Neural cell (in vitro differentiated cells): ENCODE results near the gene NDOR1. TPM values are rescaled to one million over a fixed set of nuclear protein-coding genes. Genes with fewer than 3 reads are reported as not detected.

Experiments
- H2AFZ ChIP-seq: fragments of 200-600, 300-800 bp; sonication (generic), shearing (Covaris generic); 2 replicates; pipeline ENCODE4 v1.6.0; 2014; ENCODE audit warnings: low read depth, mild to moderate bottlenecking, antibody characterized with exemption, low read length, moderate library complexity
- H3F3A ChIP-seq: fragments of 200-600 bp; shearing (Covaris generic); 2 replicates; pipeline ENCODE4 v1.6.1; 2016; ENCODE audit warnings: mild to moderate bottlenecking, moderate library complexity, mixed read lengths, antibody characterized with exemption, low read length; ENCODE audit not compliant: insufficient read depth, poor library complexity, severe bottlenecking
- H3K27ac ChIP-seq: fragments of 200-600, 300-800 bp; sonication (generic), shearing (Covaris generic); 2 replicates; pipeline ENCODE4 v1.5.1; 2014; ENCODE audit warnings: mild to moderate bottlenecking, low read length, moderate library complexity
- H3K27me3 ChIP-seq: fragments of 300-800, 200-600 bp; sonication (generic), shearing (Covaris generic); 2 replicates; pipeline ENCODE4 v1.6.0; 2014; ENCODE audit warnings: mild to moderate bottlenecking, low read depth, low read length, moderate library complexity; ENCODE audit not compliant: insufficient read depth
- H3K36me3 ChIP-seq: fragments of 300-800, 200-600 bp; sonication (generic), shearing (Covaris generic); 2 replicates; pipeline ENCODE4 v1.5.1; 2014; ENCODE audit warnings: mild to moderate bottlenecking, antibody characterized with exemption, low read length, moderate library complexity; ENCODE audit not compliant: insufficient read depth
- H3K4me2 ChIP-seq: fragments of 300-800, 200-600 bp; sonication (generic), shearing (Covaris generic); 2 replicates; pipeline ENCODE4 v1.6.0; 2014; ENCODE audit warnings: mild to moderate bottlenecking, low read length
- H3K4me3 ChIP-seq: fragments of 300-800, 200-600 bp; sonication (generic), shearing (Covaris generic); 2 replicates; pipeline ENCODE4 v1.5.1; 2014; ENCODE audit warnings: mild to moderate bottlenecking, low read length, moderate library complexity
- H3K79me2 ChIP-seq: fragments of 200-600 bp; shearing (Covaris generic); replicated peaks from 2 replicates; pipeline ENCODE4 v1.6.0; 2014; ENCODE audit warnings: mild to moderate bottlenecking, low read length, moderate library complexity; ENCODE audit not compliant: insufficient read depth
- H3K9ac ChIP-seq: fragments of 300-800, 200-600 bp; sonication (generic), shearing (Covaris generic); 2 replicates; pipeline ENCODE4 v1.6.1; 2016; ENCODE audit warnings: mild to moderate bottlenecking, low read length, mixed read lengths
- H3K9me2 ChIP-seq: fragments of 200-600 bp; shearing (Covaris generic); 2 replicates; pipeline ENCODE4 v1.6.1; 2016; ENCODE audit warnings: mild to moderate bottlenecking, low read length, mixed read lengths; ENCODE audit not compliant: insufficient read depth
- H3K9me3 ChIP-seq: fragments of 200-600, 300-800 bp; sonication (generic), shearing (Covaris generic); 2 replicates; pipeline ENCODE4 v1.6.1; 2016; ENCODE audit warnings: mild to moderate bottlenecking, mixed run types, low read length, moderate library complexity, mixed read lengths
- H4K20me1 ChIP-seq: fragments of 200-600 bp; shearing (Covaris generic); 2 replicates; pipeline ENCODE4 v1.6.1; 2016; ENCODE audit warnings: mild to moderate bottlenecking, mixed run types; ENCODE audit not compliant: insufficient read depth
- EP300 ChIP-seq: fragments of 450-650 bp; conservative IDR thresholded peaks from 2 replicates; pipeline ENCODE4 v1.6.1; 2014; ENCODE audit warnings: antibody characterized with exemption, mild to moderate bottlenecking, moderate library complexity; ENCODE audit not compliant: poor library complexity, severe bottlenecking
- EZH2 ChIP-seq: fragments of 200-600, 300-800 bp; shearing (Covaris generic), sonication (generic); IDR thresholded peaks from 2 replicates; pipeline ENCODE4 v1.6.1; 2014; ENCODE audit warnings: antibody characterized with exemption, low read length, borderline replicate concordance, mild to moderate bottlenecking; ENCODE audit not compliant: insufficient read depth, poor library complexity, severe bottlenecking
- MXI1 ChIP-seq: fragments of 450-650 bp; conservative IDR thresholded peaks from 2 replicates; pipeline ENCODE4 v1.6.1; 2014; ENCODE audit warnings: antibody characterized with exemption, mild to moderate bottlenecking; ENCODE audit not compliant: poor library complexity, severe bottlenecking
- POLR2AphosphoS5 ChIP-seq: IDR thresholded peaks from 2 replicates; pipeline ENCODE4 v1.6.1; 2012
- RAD21 ChIP-seq: fragments of 450-650 bp; conservative IDR thresholded peaks from 2 replicates; pipeline ENCODE4 v1.6.1; 2014; ENCODE audit warnings: antibody characterized with exemption, mild to moderate bottlenecking, moderate library complexity
- SMC3 ChIP-seq: fragments of 450-650 bp; conservative IDR thresholded peaks from 2 replicates; pipeline ENCODE4 v1.6.1; 2014; ENCODE audit warnings: antibody characterized with exemption, mild to moderate bottlenecking, moderate library complexity; ENCODE audit not compliant: poor library complexity
- TAF1 ChIP-seq: IDR thresholded peaks from 2 replicates; pipeline ENCODE4 v1.6.1; 2012; ENCODE audit warnings: low read depth
- polyA plus RNA-seq: library from polyadenylated mRNA; depleted of rRNA; stranded (reverse); fragments of >200 nt; gene quantifications from 2 replicates; pipeline ENCODE4 v1.2.3, GENCODE V29; 2014
- TF ChIP-seq, protein P1 (sequence below): IDR thresholded peaks from 2 replicates; pipeline ENCODE4 v1.6.1; 2012; ENCODE audit warnings: borderline replicate concordance

The NDOR1 gene
- polyA plus RNA-seq, 1 donor from 2014 or later, result 18.2 TPM

GRCh38 chr9:137215196-137215986 lies 9.9 kb downstream of the NDOR1 start (continued):
- TF ChIP-seq, protein P1, sequence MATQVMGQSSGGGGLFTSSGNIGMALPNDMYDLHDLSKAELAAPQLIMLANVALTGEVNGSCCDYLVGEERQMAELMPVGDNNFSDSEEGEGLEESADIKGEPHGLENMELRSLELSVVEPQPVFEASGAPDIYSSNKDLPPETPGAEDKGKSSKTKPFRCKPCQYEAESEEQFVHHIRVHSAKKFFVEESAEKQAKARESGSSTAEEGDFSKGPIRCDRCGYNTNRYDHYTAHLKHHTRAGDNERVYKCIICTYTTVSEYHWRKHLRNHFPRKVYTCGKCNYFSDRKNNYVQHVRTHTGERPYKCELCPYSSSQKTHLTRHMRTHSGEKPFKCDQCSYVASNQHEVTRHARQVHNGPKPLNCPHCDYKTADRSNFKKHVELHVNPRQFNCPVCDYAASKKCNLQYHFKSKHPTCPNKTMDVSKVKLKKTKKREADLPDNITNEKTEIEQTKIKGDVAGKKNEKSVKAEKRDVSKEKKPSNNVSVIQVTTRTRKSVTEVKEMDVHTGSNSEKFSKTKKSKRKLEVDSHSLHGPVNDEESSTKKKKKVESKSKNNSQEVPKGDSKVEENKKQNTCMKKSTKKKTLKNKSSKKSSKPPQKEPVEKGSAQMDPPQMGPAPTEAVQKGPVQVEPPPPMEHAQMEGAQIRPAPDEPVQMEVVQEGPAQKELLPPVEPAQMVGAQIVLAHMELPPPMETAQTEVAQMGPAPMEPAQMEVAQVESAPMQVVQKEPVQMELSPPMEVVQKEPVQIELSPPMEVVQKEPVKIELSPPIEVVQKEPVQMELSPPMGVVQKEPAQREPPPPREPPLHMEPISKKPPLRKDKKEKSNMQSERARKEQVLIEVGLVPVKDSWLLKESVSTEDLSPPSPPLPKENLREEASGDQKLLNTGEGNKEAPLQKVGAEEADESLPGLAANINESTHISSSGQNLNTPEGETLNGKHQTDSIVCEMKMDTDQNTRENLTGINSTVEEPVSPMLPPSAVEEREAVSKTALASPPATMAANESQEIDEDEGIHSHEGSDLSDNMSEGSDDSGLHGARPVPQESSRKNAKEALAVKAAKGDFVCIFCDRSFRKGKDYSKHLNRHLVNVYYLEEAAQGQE, result no peak

GRCh38 chr9:137216188-137216965 lies 10.9 kb downstream of the NDOR1 start:
- Histone ChIP-seq H4K20me1 (no peaks in the 10 kb centered on the region), H3K27me3 (no peaks in the 10 kb centered on the region), H3F3A (no peaks in the 10 kb centered on the region), H3K4me3 (no peak overlapping the region), H2AFZ (no peak overlapping the region), H3K79me2 (no peaks in the 10 kb centered on the region), H3K9me2 (no peaks in the 10 kb centered on the region), H3K9ac (no peak overlapping the region), H3K4me2 (no peak overlapping the region), H3K9me3 (no peaks in the 10 kb centered on the region), H3K36me3 (no peaks in the 10 kb centered on the region), H3K27ac (no peak overlapping the region)
- TF ChIP-seq SMC3 (no peak), POLR2AphosphoS5 (no peak), RAD21 (no peak), EP300 (no peak), TAF1 (no peak), EZH2 (no peak), MXI1 (no peak)
- TF ChIP-seq, protein P1, result no peak
